Natural killer cell (primary cell): ENCODE measurements around the gene GUCY2F. TPM values are rescaled to one million over a fixed set of nuclear protein-coding genes. Genes with fewer than 3 reads are reported as not detected.

Experiments used
- ATAC-seq, 3 donors: fragments of 150-1000 bp in 2 of 3; fragments of 200-7000 bp in 1 of 3; cut with Tn5 transposase; 1 replicate in 1 of 3; 2 replicates in 2 of 3; pipeline ENCODE4 v1.10.0; 2021; ENCODE audit warnings: mild to moderate bottlenecking in 2 of 3, moderate library complexity in 2 of 3
- DNase-seq, 2 donors: peaks; one replicate each; pipeline versions ENCODE4 v3.0.0 to v3.0.0-alpha.2; 2013 to 2021; ENCODE audit warnings: mixed read lengths in 1 of 2
- H3K27ac ChIP-seq: one replicate; pipeline ENCODE4 v1.5.1; 2013; ENCODE audit warnings: mild to moderate bottlenecking, low read length
- H3K27me3 ChIP-seq: one replicate; pipeline ENCODE4 v1.6.1; 2013; ENCODE audit warnings: low read length; ENCODE audit not compliant: control insufficient read depth, insufficient read depth
- H3K36me3 ChIP-seq: one replicate; pipeline ENCODE4 v1.6.1; 2013; ENCODE audit warnings: low read length; ENCODE audit not compliant: control insufficient read depth, insufficient read depth
- H3K4me1 ChIP-seq: one replicate; pipeline ENCODE4 v1.6.1; 2013; ENCODE audit warnings: low read length; ENCODE audit not compliant: control insufficient read depth, insufficient read depth
- H3K4me3 ChIP-seq: one replicate; pipeline ENCODE4 v1.5.1; 2013; ENCODE audit warnings: low read length
- H3K9me3 ChIP-seq: one replicate; pipeline ENCODE4 v1.6.1; 2013; ENCODE audit warnings: low read length; ENCODE audit not compliant: control insufficient read depth, insufficient read depth
- H3K27ac Mint-ChIP-seq, 2 donors: one replicate each; pipeline ENCODE4 v1.8.0; 2022; ENCODE audit warnings: mild to moderate bottlenecking in 2 of 2, mixed read lengths in 2 of 2, moderate library complexity in 1 of 2
- H3K27me3 Mint-ChIP-seq, 2 donors: one replicate each; pipeline ENCODE4 v1.8.0; 2022; ENCODE audit warnings: low read depth in 2 of 2, mixed read lengths in 2 of 2
- H3K36me3 Mint-ChIP-seq: one replicate; pipeline ENCODE4 v1.8.0; 2022; ENCODE audit warnings: mixed read lengths
- H3K4me1 Mint-ChIP-seq, 2 donors: one replicate each; pipeline ENCODE4 v1.8.0; 2022; ENCODE audit warnings: mixed read lengths in 2 of 2
- H3K4me3 Mint-ChIP-seq: one replicate; pipeline ENCODE4 v1.8.0; 2022; ENCODE audit warnings: mild to moderate bottlenecking, moderate library complexity, mixed read lengths
- H3K9me3 Mint-ChIP-seq, 2 donors: one replicate each; pipeline ENCODE4 v1.8.0; 2022; ENCODE audit warnings: mixed read lengths in 2 of 2
- WGBS: methylation state at CpG from one replicate; pipeline ENCODE4 v1.1.7; 2013; ENCODE audit warnings: missing lambda C conversion rate; ENCODE audit not compliant: insufficient coverage; 5-methylcytosine and 5-hydroxymethylcytosine counted together
- intact Hi-C: fragments of 100-400 bp; cut with micrococcal nuclease; formaldehyde crosslinking; loops from one replicate; pipeline ENCODE4 v1.14.2; 2022
- total RNA-seq, 4 donors: library from RNA; stranded (reverse); fragments of 120-200 nt in 1 of 4; gene quantifications; one replicate each; pipeline versions ENCODE4 v1.2.3 to v1.2.4, GENCODE V29; 2013 to 2022
- TF ChIP-seq, protein P1 (sequence below): fragments of 200-600 bp; IDR thresholded peaks from one replicate; pipeline ENCODE4 v1.8.0; 2022; ENCODE audit warnings: antibody characterized with exemption

GUCY2F gene
- total RNA-seq, 3 donors from 2014 or later (not counting 1 experiment from before 2014, with no cell fraction given), result not detected

DNA sequence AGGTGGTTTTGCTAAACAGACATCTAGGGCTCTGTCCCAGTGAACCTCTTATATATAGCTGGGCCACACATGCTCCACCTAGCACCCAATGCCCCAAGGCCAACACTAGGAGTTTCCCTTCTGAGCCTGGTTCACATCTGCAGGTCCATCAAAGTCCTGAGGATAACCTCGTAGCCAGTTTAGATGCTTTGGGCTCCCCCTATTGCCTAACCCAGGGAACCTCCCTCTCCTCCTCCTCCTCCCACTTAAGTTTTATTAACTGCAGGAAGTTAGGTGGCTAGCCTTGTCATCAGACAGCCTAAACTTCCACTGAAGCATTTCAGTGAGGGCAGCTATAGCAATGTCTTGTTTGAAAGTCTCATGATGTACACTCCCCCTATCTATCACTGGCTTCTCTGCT is 88.0 kb downstream of the GUCY2F start:
- Histone ChIP-seq H3K27me3 (no peaks in the 10 kb centered on the region), H3K27ac (no peak overlapping the region), H3K36me3 (no peaks in the 10 kb centered on the region), H3K4me1 (no peaks in the 10 kb centered on the region), H3K4me3 (no peak overlapping the region), H3K9me3 (no peaks in the 10 kb centered on the region)
- TF ChIP-seq, protein P1, sequence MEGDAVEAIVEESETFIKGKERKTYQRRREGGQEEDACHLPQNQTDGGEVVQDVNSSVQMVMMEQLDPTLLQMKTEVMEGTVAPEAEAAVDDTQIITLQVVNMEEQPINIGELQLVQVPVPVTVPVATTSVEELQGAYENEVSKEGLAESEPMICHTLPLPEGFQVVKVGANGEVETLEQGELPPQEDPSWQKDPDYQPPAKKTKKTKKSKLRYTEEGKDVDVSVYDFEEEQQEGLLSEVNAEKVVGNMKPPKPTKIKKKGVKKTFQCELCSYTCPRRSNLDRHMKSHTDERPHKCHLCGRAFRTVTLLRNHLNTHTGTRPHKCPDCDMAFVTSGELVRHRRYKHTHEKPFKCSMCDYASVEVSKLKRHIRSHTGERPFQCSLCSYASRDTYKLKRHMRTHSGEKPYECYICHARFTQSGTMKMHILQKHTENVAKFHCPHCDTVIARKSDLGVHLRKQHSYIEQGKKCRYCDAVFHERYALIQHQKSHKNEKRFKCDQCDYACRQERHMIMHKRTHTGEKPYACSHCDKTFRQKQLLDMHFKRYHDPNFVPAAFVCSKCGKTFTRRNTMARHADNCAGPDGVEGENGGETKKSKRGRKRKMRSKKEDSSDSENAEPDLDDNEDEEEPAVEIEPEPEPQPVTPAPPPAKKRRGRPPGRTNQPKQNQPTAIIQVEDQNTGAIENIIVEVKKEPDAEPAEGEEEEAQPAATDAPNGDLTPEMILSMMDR, result no peak
- DNase-seq, result no peak
- H3K9me3 Mint-ChIP-seq, result no peaks in the 10 kb centered on the region
- H3K27me3 Mint-ChIP-seq, result peaks cover 3 to 33% of the 10 kb centered on the region in 2 donors
- intact Hi-C loops, result no loop called here
- H3K4me3 Mint-ChIP-seq, result no peak overlapping the region
- no peaks in the 10 kb centered on the region for H3K4me1 Mint-ChIP-seq
- H3K36me3 Mint-ChIP-seq, result no peaks in the 10 kb centered on the region
- WGBS, result no CpG with 5 or more reads among the region's 1 CpG
- H3K27ac Mint-ChIP-seq, result no peak overlapping the region
- no peak for ATAC-seq

DNA sequence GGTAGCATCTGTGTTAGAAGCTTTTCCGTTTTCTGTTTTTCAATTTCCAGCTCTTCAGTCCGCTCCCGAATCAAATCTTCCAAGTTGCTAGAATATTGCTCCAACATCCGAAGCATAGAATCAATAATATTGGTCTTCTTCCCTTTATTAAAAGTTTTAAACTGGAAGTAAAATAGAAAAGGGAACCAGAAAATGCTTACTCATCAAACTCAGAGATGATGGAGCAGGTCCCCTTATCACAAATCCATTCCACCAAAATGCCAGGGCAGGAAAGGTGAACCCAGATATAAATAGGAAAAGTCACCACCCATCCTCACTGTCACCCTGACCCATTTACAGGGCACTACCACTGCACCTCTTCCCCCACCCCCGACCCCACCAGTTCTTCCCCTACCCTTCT is 89.0 kb downstream of the GUCY2F start:
- no peaks in the 10 kb centered on the region for H3K36me3 Mint-ChIP-seq
- intact Hi-C loops, result no loop called here
- TF ChIP-seq, protein P1, result no peak
- ATAC-seq (no peak), DNase-seq (no peak)
- no peaks in the 10 kb centered on the region for H3K27me3 ChIP-seq
- no peaks in the 10 kb centered on the region for H3K36me3 ChIP-seq
- no peak overlapping the region for H3K27ac Mint-ChIP-seq
- H3K9me3 ChIP-seq, result no peaks in the 10 kb centered on the region
- H3K27me3 Mint-ChIP-seq, result peaks cover 3 to 26% of the 10 kb centered on the region in 2 donors
- H3K4me1 ChIP-seq, result no peaks in the 10 kb centered on the region
- 80% methylated on average over 1 of the region's 5 CpGs for WGBS
- no peaks in the 10 kb centered on the region for H3K9me3 Mint-ChIP-seq
- no peaks in the 10 kb centered on the region for H3K4me1 Mint-ChIP-seq
- no peak overlapping the region for H3K27ac ChIP-seq
- H3K4me3 ChIP-seq, result no peak overlapping the region
- H3K4me3 Mint-ChIP-seq, result no peak overlapping the region

DNA sequence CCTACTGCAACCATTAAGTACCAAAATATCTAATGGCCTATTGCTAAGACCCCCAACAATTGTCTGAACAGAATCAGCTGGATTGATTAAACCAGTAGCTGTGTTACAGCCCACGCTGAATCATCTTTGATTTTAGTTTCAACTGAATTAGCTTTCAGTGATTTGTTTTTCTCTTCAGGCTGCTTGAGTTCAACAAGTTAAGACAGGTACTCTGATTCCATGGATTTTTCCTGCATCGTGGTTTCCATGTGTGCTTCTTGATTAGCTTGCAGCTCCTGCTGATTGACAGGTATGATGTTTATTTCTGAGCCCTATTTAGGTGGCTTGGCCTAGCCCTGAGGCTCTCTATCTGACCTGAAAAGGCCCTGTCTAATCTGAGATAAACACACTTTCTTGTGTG is 91.3 kb downstream of the GUCY2F start:
- H3K4me1 ChIP-seq, result no peaks in the 10 kb centered on the region
- H3K4me3 ChIP-seq, result no peak overlapping the region
- no peak for ATAC-seq
- no peak for DNase-seq
- TF ChIP-seq, protein P1, result no peak
- Mint-ChIP-seq H3K9me3 (no peaks in the 10 kb centered on the region), H3K4me3 (no peak overlapping the region), H3K27ac (no peak overlapping the region), H3K4me1 (no peaks in the 10 kb centered on the region), H3K27me3 (peaks cover 3 to 21% of the 10 kb centered on the region in 2 donors), H3K36me3 (no peaks in the 10 kb centered on the region)
- WGBS, result 81% methylated on average over 2 of the region's 2 CpGs
- no peak overlapping the region for H3K27ac ChIP-seq
- no peaks in the 10 kb centered on the region for H3K36me3 ChIP-seq
- H3K9me3 ChIP-seq, result no peaks in the 10 kb centered on the region
- H3K27me3 ChIP-seq, result no peaks in the 10 kb centered on the region
- intact Hi-C loops, result no loop called here

DNA sequence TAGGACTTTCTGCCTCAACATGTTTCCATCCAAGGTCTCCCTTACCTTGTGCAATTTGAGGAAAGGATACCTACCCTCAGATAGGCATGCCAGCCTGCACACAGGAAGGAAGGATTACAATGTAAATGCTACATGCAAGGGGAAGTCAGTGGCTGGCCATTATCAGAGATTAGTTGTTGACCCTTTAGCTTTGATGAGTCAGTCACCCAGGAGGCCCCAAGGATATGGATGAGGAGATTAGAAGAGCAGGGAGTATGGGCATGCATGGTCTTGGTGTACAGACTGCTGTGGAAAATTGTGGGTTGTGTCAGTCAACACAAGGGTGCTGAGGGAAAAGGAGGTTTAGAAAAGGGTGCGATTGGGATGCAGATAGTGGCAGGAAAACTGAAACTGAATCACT is 92.0 kb downstream of the GUCY2F start:
- Histone ChIP-seq H3K36me3 (no peaks in the 10 kb centered on the region), H3K27me3 (no peaks in the 10 kb centered on the region), H3K4me3 (no peak overlapping the region), H3K9me3 (no peaks in the 10 kb centered on the region), H3K4me1 (no peaks in the 10 kb centered on the region), H3K27ac (no peak overlapping the region)
- Mint-ChIP-seq H3K27me3 (peaks cover 3 to 19% of the 10 kb centered on the region in 2 donors), H3K36me3 (no peaks in the 10 kb centered on the region), H3K4me1 (no peaks in the 10 kb centered on the region), H3K9me3 (no peaks in the 10 kb centered on the region), H3K4me3 (no peak overlapping the region), H3K27ac (no peak overlapping the region)
- no peak for ATAC-seq
- TF ChIP-seq, protein P1, result no peak
- intact Hi-C loops, result no loop called here
- DNase-seq, result no peak
- no CpG with 5 or more reads among the region's 1 CpG for WGBS
